SU-DHL-6 (cell line): ENCODE results near the gene STAT2.
A peak's percentile ranks its signal among the peaks of the same experiment; 100 is the strongest.

Experiments
- H2AFZ ChIP-seq: fragments of 200-600 bp; sonication (generic); 2 replicates; pipeline ENCODE4 v1.6.1; 2014; ENCODE audit warnings: low read depth, mild to moderate bottlenecking, moderate library complexity, mixed read lengths, antibody characterized with exemption, low read length; ENCODE audit not compliant: severe bottlenecking
- H3F3A ChIP-seq: fragments of 200-600 bp; shearing (Covaris generic); 2 replicates; pipeline ENCODE4 v1.6.0; 2016; ENCODE audit warnings: antibody characterized with exemption, mild to moderate bottlenecking; ENCODE audit not compliant: insufficient read depth
- H3K27ac ChIP-seq: fragments of 200-600 bp; sonication (generic); 2 replicates; pipeline ENCODE4 v1.5.1; 2016; ENCODE audit warnings: low read depth, mild to moderate bottlenecking, low read length, moderate library complexity, mixed read lengths
- H3K27me3 ChIP-seq: fragments of 200-600 bp; sonication (generic), shearing (Covaris generic); 2 replicates; pipeline ENCODE4 v1.6.0; 2014; ENCODE audit warnings: mild to moderate bottlenecking, low read length
- H3K36me3 ChIP-seq: fragments of 200-600 bp; sonication (generic); 2 replicates; pipeline ENCODE4 v1.6.1; 2014; ENCODE audit warnings: mild to moderate bottlenecking, low read length, mixed read lengths
- H3K4me2 ChIP-seq: fragments of 300-600, 200-600 bp; shearing (Covaris generic), sonication (generic); 2 replicates; pipeline ENCODE4 v1.6.0; 2014; ENCODE audit warnings: low read length, low read depth, mild to moderate bottlenecking; ENCODE audit not compliant: poor library complexity, severe bottlenecking
- H3K4me3 ChIP-seq: fragments of 200-600 bp; sonication (generic); 2 replicates; pipeline ENCODE4 v1.5.1; 2014; ENCODE audit warnings: antibody characterized with exemption, low read length, mild to moderate bottlenecking, mixed read lengths; ENCODE audit not compliant: insufficient read depth, poor library complexity, severe bottlenecking
- H3K79me2 ChIP-seq: fragments of 200-600 bp; sonication (generic); 2 replicates; pipeline ENCODE4 v1.6.1; 2014; ENCODE audit warnings: mild to moderate bottlenecking, low read length, moderate library complexity; ENCODE audit not compliant: insufficient read depth
- H3K9ac ChIP-seq: fragments of 200-600 bp; sonication (generic); 2 replicates; pipeline ENCODE4 v1.7.0; 2014; ENCODE audit warnings: mild to moderate bottlenecking, low read length
- H3K9me2 ChIP-seq: fragments of 200-600 bp; sonication (generic); replicated peaks from 2 replicates; pipeline ENCODE4 v1.6.1; 2014; ENCODE audit warnings: low read length; ENCODE audit not compliant: insufficient read depth
- H3K9me3 ChIP-seq: fragments of 200-600 bp; sonication (generic); 2 replicates; pipeline ENCODE4 v1.6.1; 2014; ENCODE audit warnings: low read length, mixed read lengths; ENCODE audit not compliant: insufficient read depth
- H4K20me1 ChIP-seq: fragments of 200-600 bp; sonication (generic); 2 replicates; pipeline ENCODE4 v1.6.1; 2014; ENCODE audit warnings: low read depth, mild to moderate bottlenecking, antibody characterized with exemption, low read length, moderate library complexity, mixed read lengths
- CTCF ChIP-seq: fragments of 200-600 bp; sonication (generic); IDR thresholded peaks from one replicate; pipeline ENCODE4 v1.5.1; 2017; ENCODE audit warnings: antibody characterized with exemption, mild to moderate bottlenecking, low read length, moderate library complexity; ENCODE audit not compliant: insufficient read depth, poor library complexity, severe bottlenecking
- EZH2phosphoT487 ChIP-seq: fragments of 200-600 bp; sonication (generic), shearing (Covaris generic); conservative IDR thresholded peaks from 2 replicates; pipeline ENCODE4 v1.6.1; 2018; ENCODE audit warnings: mild to moderate bottlenecking, antibody characterized with exemption, low read length, moderate library complexity, mixed read lengths

STAT2 gene

GRCh38 chr12:56375598-56376434 lies 15.9 kb upstream of the STAT2 start:
- Histone ChIP-seq H3K9me2 (no peaks in the 10 kb centered on the region), H3K79me2 (no peaks in the 10 kb centered on the region), H3K4me2 (peak overlapping the region; percentile 88), H3K27me3 (no peaks in the 10 kb centered on the region), H3F3A (peaks cover 52% of the 10 kb centered on the region), H3K27ac (peak overlapping the region; percentile 99), H3K9me3 (no peaks in the 10 kb centered on the region), H4K20me1 (no peaks in the 10 kb centered on the region), H3K4me3 (peak overlapping the region; percentile 15), H2AFZ (peak overlapping the region; percentile 86), H3K36me3 (no peaks in the 10 kb centered on the region), H3K9ac (peak overlapping the region; percentile 59)
- no peak for TF ChIP-seq CTCF
- no peak for TF ChIP-seq EZH2phosphoT487

GRCh38 chr12:56374726-56375597 lies 15.1 kb upstream of the STAT2 start:
- H3K27me3 ChIP-seq, result no peaks in the 10 kb centered on the region
- peak overlapping the region; percentile 59 for H3K9ac ChIP-seq
- H3K36me3 ChIP-seq, result no peaks in the 10 kb centered on the region
- H3K4me2 ChIP-seq, result peak overlapping the region; percentile 88
- peak overlapping the region; percentile 79 for H2AFZ ChIP-seq
- peak overlapping the region; percentile 99 for H3K27ac ChIP-seq
- H3K9me3 ChIP-seq, result no peaks in the 10 kb centered on the region
- peaks cover 52% of the 10 kb centered on the region for H3F3A ChIP-seq
- H3K79me2 ChIP-seq, result no peaks in the 10 kb centered on the region
- H4K20me1 ChIP-seq, result no peaks in the 10 kb centered on the region
- no peaks in the 10 kb centered on the region for H3K9me2 ChIP-seq
- peak overlapping the region; percentile 43 for H3K4me3 ChIP-seq
- TF ChIP-seq CTCF (no peak), EZH2phosphoT487 (no peak)

GRCh38 chr12:56373515-56373914 lies 13.6 kb upstream of the STAT2 start:
- H3K27ac ChIP-seq, result no peak overlapping the region; the same call in 1 of the 2 replicates
- no peaks in the 10 kb centered on the region for H4K20me1 ChIP-seq
- no peak overlapping the region for H3K4me3 ChIP-seq
- no peaks in the 10 kb centered on the region for H3K36me3 ChIP-seq
- no peaks in the 10 kb centered on the region for H3K9me3 ChIP-seq
- H3K9me2 ChIP-seq, result no peaks in the 10 kb centered on the region
- H2AFZ ChIP-seq, result no peak overlapping the region
- peaks cover 59% of the 10 kb centered on the region for H3F3A ChIP-seq
- H3K27me3 ChIP-seq, result no peaks in the 10 kb centered on the region
- H3K9ac ChIP-seq, result no peak overlapping the region
- H3K4me2 ChIP-seq, result no peak overlapping the region
- TF ChIP-seq CTCF (no peak), EZH2phosphoT487 (no peak)
- no peaks in the 10 kb centered on the region for H3K79me2 ChIP-seq
